HEK293 (cell line): ENCODE data around the gene NAT14.

ENCODE experiments used
- ATF2 ChIP-seq: fragments of 450-650 bp; formaldehyde crosslinking; IDR thresholded peaks from 2 replicates; pipeline ENCODE4 v1.5.1; 2016; ENCODE audit warnings: missing biosample characterization, missing genetic modification characterization, low read depth
- GLIS2 ChIP-seq: fragments of 450-650 bp; formaldehyde crosslinking; IDR thresholded peaks from 2 replicates; pipeline ENCODE4 v1.5.1; 2016; ENCODE audit warnings: missing biosample characterization, missing genetic modification characterization
- HIC1 ChIP-seq: fragments of 450-650 bp; formaldehyde crosslinking; IDR thresholded peaks from 2 replicates; pipeline ENCODE4 v1.5.1; 2016; ENCODE audit warnings: missing biosample characterization, missing genetic modification characterization
- HOXC10 ChIP-seq: sonication (generic); formaldehyde crosslinking; IDR thresholded peaks from 2 replicates; pipeline ENCODE4 v1.8.1; 2023; ENCODE audit warnings: mild to moderate bottlenecking, missing genetic modification reagents
- PBX3 ChIP-seq: sonication (generic); formaldehyde crosslinking; IDR thresholded peaks from 2 replicates; pipeline ENCODE4 v1.8.1; 2022; ENCODE audit warnings: mild to moderate bottlenecking, moderate library complexity, missing genetic modification reagents
- PRDM6 ChIP-seq: fragments of 450-650 bp; formaldehyde crosslinking; IDR thresholded peaks from 2 replicates; pipeline ENCODE4 v1.5.1; 2017; ENCODE audit warnings: missing biosample characterization, missing genetic modification characterization
- TCF7L2 ChIP-seq: IDR thresholded peaks from 2 replicates; pipeline ENCODE4 v1.6.1; 2011; ENCODE audit warnings: low read depth, mild to moderate bottlenecking, inconsistent platforms, low read length, moderate library complexity, borderline replicate concordance
- WT1 ChIP-seq: fragments of 450-650 bp; formaldehyde crosslinking; IDR thresholded peaks from 2 replicates; pipeline ENCODE4 v1.5.1; 2016; ENCODE audit warnings: missing biosample characterization, missing genetic modification characterization
- YY1 ChIP-seq: fragments of 450-650 bp; formaldehyde crosslinking; IDR thresholded peaks from 2 replicates; pipeline ENCODE4 v1.5.1; 2018; ENCODE audit warnings: missing biosample characterization, missing genetic modification characterization
- ZBTB10 ChIP-seq: fragments of 450-650 bp; formaldehyde crosslinking; IDR thresholded peaks from 2 replicates; pipeline ENCODE4 v1.5.1; 2016; ENCODE audit warnings: missing biosample characterization, missing genetic modification characterization
- ZBTB7A ChIP-seq: fragments of 450-650 bp; formaldehyde crosslinking; IDR thresholded peaks from 2 replicates; pipeline ENCODE4 v1.5.1; 2016; ENCODE audit warnings: low read depth, missing biosample characterization, missing genetic modification characterization
- ZFP41 ChIP-seq: fragments of 450-650 bp; formaldehyde crosslinking; IDR thresholded peaks from 2 replicates; pipeline ENCODE4 v1.5.1; 2016; ENCODE audit warnings: missing biosample characterization, missing genetic modification characterization, borderline replicate concordance
- ZNF112 ChIP-seq: fragments of 450-650 bp; formaldehyde crosslinking; IDR thresholded peaks from 2 replicates; pipeline ENCODE4 v1.5.0; 2017; ENCODE audit warnings: missing biosample characterization, missing genetic modification characterization
- ZNF157 ChIP-seq: fragments of 450-650 bp; formaldehyde crosslinking; IDR thresholded peaks from 2 replicates; pipeline ENCODE4 v1.5.1; 2016; ENCODE audit warnings: missing biosample characterization, missing genetic modification characterization
- ZNF174 ChIP-seq: fragments of 450-650 bp; formaldehyde crosslinking; IDR thresholded peaks from 2 replicates; pipeline ENCODE4 v1.5.0; 2017; ENCODE audit warnings: missing biosample characterization, mild to moderate bottlenecking, missing genetic modification characterization
- ZNF2 ChIP-seq: fragments of 450-650 bp; formaldehyde crosslinking; IDR thresholded peaks from 2 replicates; pipeline ENCODE4 v1.5.1; 2016; ENCODE audit warnings: missing biosample characterization, missing genetic modification characterization
- ZNF266 ChIP-seq: fragments of 450-650 bp; formaldehyde crosslinking; IDR thresholded peaks from 2 replicates; pipeline ENCODE4 v1.5.1; 2016; ENCODE audit warnings: missing biosample characterization, missing genetic modification characterization, low read depth
- ZNF350 ChIP-seq: fragments of 450-650 bp; formaldehyde crosslinking; IDR thresholded peaks from 2 replicates; pipeline ENCODE4 v1.5.0; 2017; ENCODE audit warnings: missing biosample characterization, mild to moderate bottlenecking, missing genetic modification characterization
- ZNF391 ChIP-seq: fragments of 450-650 bp; formaldehyde crosslinking; IDR thresholded peaks from 2 replicates; pipeline ENCODE4 v1.5.1; 2016; ENCODE audit warnings: low read depth, missing biosample characterization, missing genetic modification characterization, borderline replicate concordance
- ZNF394 ChIP-seq: fragments of 450-650 bp; formaldehyde crosslinking; IDR thresholded peaks from 2 replicates; pipeline ENCODE4 v1.5.1; 2016; ENCODE audit warnings: missing biosample characterization, missing genetic modification characterization, mild to moderate bottlenecking, moderate library complexity, borderline replicate concordance
- ZNF416 ChIP-seq: fragments of 450-650 bp; formaldehyde crosslinking; IDR thresholded peaks from 2 replicates; pipeline ENCODE4 v1.5.1; 2016; ENCODE audit warnings: missing biosample characterization, missing genetic modification characterization
- ZNF423 ChIP-seq: fragments of 450-650 bp; formaldehyde crosslinking; IDR thresholded peaks from 2 replicates; pipeline ENCODE4 v1.5.1; 2016; ENCODE audit warnings: missing biosample characterization, missing genetic modification characterization
- ZNF529 ChIP-seq: fragments of 450-650 bp; formaldehyde crosslinking; IDR thresholded peaks from 2 replicates; pipeline ENCODE4 v1.5.1; 2017; ENCODE audit warnings: missing genetic modification characterization, missing biosample characterization; ENCODE audit not compliant: insufficient replicate concordance
- ZNF610 ChIP-seq: fragments of 450-650 bp; formaldehyde crosslinking; IDR thresholded peaks from 2 replicates; pipeline ENCODE4 v1.5.1; 2016; ENCODE audit warnings: missing biosample characterization, missing genetic modification characterization, borderline replicate concordance
- ZNF664 ChIP-seq: fragments of 450-650 bp; formaldehyde crosslinking; IDR thresholded peaks from 2 replicates; pipeline ENCODE4 v1.5.1; 2016; ENCODE audit warnings: missing biosample characterization, missing genetic modification characterization
- ZNF701 ChIP-seq: fragments of 450-650 bp; formaldehyde crosslinking; IDR thresholded peaks from 2 replicates; pipeline ENCODE4 v1.5.1; 2016; ENCODE audit warnings: missing biosample characterization, missing genetic modification characterization
- ZNF747 ChIP-seq: fragments of 450-650 bp; formaldehyde crosslinking; IDR thresholded peaks from 2 replicates; pipeline ENCODE4 v1.5.1; 2016; ENCODE audit warnings: missing biosample characterization, missing genetic modification characterization
- ZNF830 ChIP-seq: fragments of 450-650 bp; IDR thresholded peaks from 2 replicates; pipeline ENCODE4 v1.5.0; 2018; ENCODE audit warnings: missing biosample characterization, missing genetic modification characterization, low read depth, mild to moderate bottlenecking, moderate library complexity
- ZSCAN5A ChIP-seq: fragments of 450-650 bp; formaldehyde crosslinking; IDR thresholded peaks from 2 replicates; pipeline ENCODE4 v1.5.1; 2016; ENCODE audit warnings: missing biosample characterization, missing genetic modification characterization

The NAT14 gene

GRCh38 chr19:55476100-55476775, 8.8 kb upstream of the NAT14 start, which contains the start of gene ZNF628 (continued):
- TF ChIP-seq ZBTB10 (tag by site-specific recombination) (peak; percentile 94), ZNF416 (tag by site-specific recombination) (no peak), HOXC10 (CRISPR knock-in tag) (no peak), ZNF266 (tag by site-specific recombination) (no peak), ZNF350 (tag by site-specific recombination) (no peak), GLIS2 (tag by site-specific recombination) (0 out of 2 replicates have a peak, but pooled peaks have one; percentile 65), ZNF664 (tag by site-specific recombination) (0 out of 2 replicates have a peak, but pooled peaks have one; percentile 36), ZFP41 (tag by site-specific recombination) (no peak), ZNF157 (tag by site-specific recombination) (no peak), ZNF394 (no peak; the same call in 1 of the 2 replicates), ZBTB7A (tag by site-specific recombination) (peak; percentile 64; the same call in 1 of the 2 replicates), TCF7L2 (no peak), HIC1 (tag by site-specific recombination) (no peak), ZNF112 (no peak), PBX3 (CRISPR knock-in tag) (0 out of 2 replicates have a peak, but pooled peaks have one; percentile 18), WT1 (tag by site-specific recombination) (0 out of 2 replicates have a peak, but pooled peaks have one; percentile 23), ZNF830 (no peak), ZNF174 (tag by site-specific recombination) (no peak), ZNF391 (tag by site-specific recombination) (peak; percentile 65; the same call in 1 of the 2 replicates), ZNF701 (tag by site-specific recombination) (no peak), ZNF2 (tag by site-specific recombination) (peak; percentile 83; the same call in 1 of the 2 replicates), ZSCAN5A (tag by site-specific recombination) (0 out of 2 replicates have a peak, but pooled peaks have one; percentile 46), ZNF529 (tag by site-specific recombination) (no peak), YY1 (tag by site-specific recombination) (no peak), ZNF747 (tag by site-specific recombination) (no peak), ZNF423 (tag by site-specific recombination) (no peak), ATF2 (no peak), PRDM6 (tag by site-specific recombination) (no peak), ZNF610 (no peak)
